Fibroblast of lung (primary cell): Measurements from ENCODE around the gene PPIA. TPM values are rescaled to one million over a fixed set of nuclear protein-coding genes. Genes with fewer than 3 reads are reported as not detected.
"Not testable (repeated sequence)": the region's sequence is repeated elsewhere in the genome, so short reads cannot be mapped to it uniquely, and the experiment has no call there.

Experiments used
- DNase-seq, 2 donors: peaks; one replicate each; pipeline versions ENCODE4 v3.0.0 to v3.0.0-alpha.2; 2010; ENCODE audit warnings: low read depth in 2 of 2
- H2AFZ ChIP-seq: 2 replicates; pipeline ENCODE4 v1.5.1; 2012; ENCODE audit warnings: low read length, control low read depth, inconsistent platforms
- H3K27ac ChIP-seq: 2 replicates; pipeline ENCODE4 v1.5.1; 2011; ENCODE audit warnings: low read length, control low read depth; ENCODE audit not compliant: insufficient read depth
- H3K27me3 ChIP-seq: 2 replicates; pipeline ENCODE4 v1.5.1; 2011; ENCODE audit warnings: mild to moderate bottlenecking, low read length; ENCODE audit not compliant: control insufficient read depth, insufficient read depth
- H3K36me3 ChIP-seq: 2 replicates; pipeline ENCODE4 v1.5.1; 2011; ENCODE audit warnings: low read length; ENCODE audit not compliant: control insufficient read depth, insufficient read depth
- H3K4me1 ChIP-seq: 2 replicates; pipeline ENCODE4 v1.5.1; 2011; ENCODE audit warnings: low read length; ENCODE audit not compliant: control insufficient read depth, insufficient read depth; ENCODE audit errors: extremely low read depth
- H3K4me2 ChIP-seq: 2 replicates; pipeline ENCODE4 v1.5.1; 2011; ENCODE audit warnings: low read length, control low read depth; ENCODE audit not compliant: insufficient read depth; ENCODE audit errors: extremely low read depth
- H3K4me3 ChIP-seq, 4 experiments: fragments of 200-600 bp in 1 of 4; sonication (generic) in 1 of 4; replicated peaks in 1 of 4; 2 replicates each; pipeline ENCODE4 v1.5.1; 2011 to 2016; ENCODE audit warnings: low read length in 4 of 4, low read depth in 3 of 4, mild to moderate bottlenecking in 3 of 4, control low read depth in 2 of 4, inconsistent platforms in 1 of 4, mixed read lengths in 1 of 4; ENCODE audit not compliant: insufficient read depth in 1 of 4; ENCODE audit errors: control extremely low read depth in 1 of 4
- H3K79me2 ChIP-seq: 2 replicates; pipeline ENCODE4 v1.5.1; 2012; ENCODE audit warnings: mild to moderate bottlenecking, low read length, inconsistent platforms; ENCODE audit not compliant: control insufficient read depth, insufficient read depth
- H3K9ac ChIP-seq: 2 replicates; pipeline ENCODE4 v1.5.1; 2011; ENCODE audit warnings: mild to moderate bottlenecking, low read length, control low read depth; ENCODE audit not compliant: insufficient read depth
- H3K9me3 ChIP-seq: 2 replicates; pipeline ENCODE4 v1.5.1; 2012; ENCODE audit warnings: low read depth, low read length; ENCODE audit not compliant: control insufficient read depth, insufficient read depth
- H4K20me1 ChIP-seq: 2 replicates; pipeline ENCODE4 v1.5.1; 2011; ENCODE audit warnings: low read length; ENCODE audit not compliant: control insufficient read depth, insufficient read depth; ENCODE audit errors: extremely low read depth
- CTCF ChIP-seq, 2 donors: IDR thresholded peaks in 1 of 2; conservative IDR thresholded peaks in 1 of 2; 1 replicate in 1 of 2; 2 replicates in 1 of 2; pipeline ENCODE4 v1.5.1; 2011 to 2012; ENCODE audit warnings: low read length in 2 of 2, control low read depth in 1 of 2, inconsistent platforms in 1 of 2, low read depth in 1 of 2, mild to moderate bottlenecking in 1 of 2
- EZH2 ChIP-seq: IDR thresholded peaks from 2 replicates; pipeline ENCODE4 v1.5.1; 2012; ENCODE audit warnings: low read length, control low read depth, mild to moderate bottlenecking; ENCODE audit errors: missing control alignments
- polyA plus RNA-seq, 2 donors: library from polyadenylated mRNA; depleted of rRNA in 1 of 2; stranded (reverse) in 1 of 2; unstranded in 1 of 2; fragments of >200 nt; gene quantifications; 2 replicates each; pipeline ENCODE4 v1.2.1, GENCODE V29; 2011 to 2012; ENCODE audit warnings: missing spikeins in 1 of 2
- total RNA-seq: library from RNA; depleted of rRNA; stranded (reverse); fragments of >200 nt; gene quantifications from 2 replicates; pipeline ENCODE4 v1.2.1, GENCODE V29; 2014

Gene PPIA
- total and polyA plus RNA-seq, 2 donors (not counting 1 experiment from before 2014, with no cell fraction given) = 1,161 to 7,057 TPM

- peak in 1 of 2 donors; percentile 29 for DNase-seq
- no peaks in the 10 kb centered on the region for H3K36me3 ChIP-seq
- no peak overlapping the region for H2AFZ ChIP-seq
- no peak overlapping the region for H3K9ac ChIP-seq
- no peaks in the 10 kb centered on the region for H3K4me1 ChIP-seq
- no peaks in the 10 kb centered on the region for H4K20me1 ChIP-seq
- H3K4me3 ChIP-seq = no peak overlapping the region
- H3K27ac ChIP-seq = no peak overlapping the region
- no peaks in the 10 kb centered on the region for H3K79me2 ChIP-seq
- no peak for TF ChIP-seq CTCF (conservative IDR thresholded peaks at IDR 0.05 in 1 of 2, IDR thresholded peaks at IDR 0.05 in 1 of 2; ENCODE audit: low read depth in 1 of 2, low read length in 2 of 2)
- no peak for TF ChIP-seq EZH2
- no peaks in the 10 kb centered on the region for H3K27me3 ChIP-seq
- H3K9me3 ChIP-seq = no peaks in the 10 kb centered on the region
- H3K4me2 ChIP-seq = no peak overlapping the region
Measured at GRCh38 chr7:44824894-44825526, 28.5 kb downstream of the PPIA start.

- TF ChIP-seq CTCF (conservative IDR thresholded peaks at IDR 0.05 in 1 of 2, IDR thresholded peaks at IDR 0.05 in 1 of 2; ENCODE audit: low read depth in 1 of 2, low read length in 2 of 2) (no peak), EZH2 (no peak)
- no peak overlapping the region for H2AFZ ChIP-seq
- H3K79me2 ChIP-seq = no peaks in the 10 kb centered on the region
- H3K27ac ChIP-seq = no peak overlapping the region
- no peaks in the 10 kb centered on the region for H3K27me3 ChIP-seq
- H3K9ac ChIP-seq = no peak overlapping the region
- no peaks in the 10 kb centered on the region for H4K20me1 ChIP-seq
- peaks cover 2% of the 10 kb centered on the region for H3K36me3 ChIP-seq
- no peak overlapping the region for H3K4me3 ChIP-seq
- DNase-seq = no peak
- H3K4me1 ChIP-seq = no peaks in the 10 kb centered on the region
- H3K9me3 ChIP-seq = no peaks in the 10 kb centered on the region
- no peak overlapping the region for H3K4me2 ChIP-seq
Measured at GRCh38 chr7:44827567-44827966, 31.1 kb downstream of the PPIA start.

- no peak overlapping the region for H3K4me3 ChIP-seq
- H3K4me2 ChIP-seq = no peak overlapping the region
- H2AFZ ChIP-seq = no peak overlapping the region
- H3K27me3 ChIP-seq = no peaks in the 10 kb centered on the region
- no peak overlapping the region for H3K9ac ChIP-seq
- no peaks in the 10 kb centered on the region for H3K36me3 ChIP-seq
- H3K27ac ChIP-seq = no peak overlapping the region
- no peak for DNase-seq
- no peaks in the 10 kb centered on the region for H3K9me3 ChIP-seq
- H3K4me1 ChIP-seq = no peaks in the 10 kb centered on the region
- H3K79me2 ChIP-seq = peaks cover 37% of the 10 kb centered on the region
- no peaks in the 10 kb centered on the region for H4K20me1 ChIP-seq
- TF ChIP-seq CTCF (conservative IDR thresholded peaks at IDR 0.05 in 1 of 2, IDR thresholded peaks at IDR 0.05 in 1 of 2; ENCODE audit: low read depth in 1 of 2, low read length in 2 of 2) (no peak), EZH2 (no peak)
Measured at GRCh38 chr7:44838751-44839150, 42.3 kb downstream of the PPIA start.

GRCh38 chr7:44842675-44843074 is 46.2 kb downstream of the PPIA start:
- not testable (repeated sequence) for H3K4me2 ChIP-seq, H2AFZ ChIP-seq, DNase-seq, H3K4me1 ChIP-seq, H3K4me3 ChIP-seq, H4K20me1 ChIP-seq, H3K9me3 ChIP-seq, H3K36me3 ChIP-seq, H3K9ac ChIP-seq, H3K27ac ChIP-seq, H3K27me3 ChIP-seq
- peaks cover 72% of the 10 kb centered on the region for H3K79me2 ChIP-seq

- DNase-seq, H3K27ac ChIP-seq, H3K36me3 ChIP-seq, H3K27me3 ChIP-seq, H3K4me3 ChIP-seq, H3K9me3 ChIP-seq, H3K4me2 ChIP-seq, H3K4me1 ChIP-seq, H3K9ac ChIP-seq, H4K20me1 ChIP-seq, H2AFZ ChIP-seq: not testable (repeated sequence)
- peaks cover 70% of the 10 kb centered on the region for H3K79me2 ChIP-seq
Measured at GRCh38 chr7:44843440-44843839, 47.0 kb downstream of the PPIA start.
